NCI-H526 treated with DMSO at 0.1 percent for 48 hours (cell line): ENCODE results near the gene C16orf90.
"Not testable (repeated sequence)": the region's sequence is repeated elsewhere in the genome, so short reads cannot be mapped to it uniquely, and the experiment has no call there.

Experiments
- DNase-seq: peaks from one replicate; lab custom pipeline; 2025; lab: John Stamatoyannopoulos, UW

The C16orf90 gene

GRCh38 chr16:3495176-3495575 is at the start of gene C16orf90:
TSS of gene C16orf90 (minus strand) at chr16:3495489. CDS start at chr16:3495421, 68 bp downstream.
- no peak for DNase-seq

- no peak for DNase-seq
These were observed 47.5 kb upstream of the C16orf90 start for GRCh38 chr16:3542601-3543373.

- DNase-seq, result no peak
These were observed 46.4 kb upstream of the C16orf90 start for GRCh38 chr16:3541527-3542155.

GRCh38 chr16:3538222-3538621 is 42.9 kb upstream of the C16orf90 start:
- no peak for DNase-seq

- DNase-seq, result no peak
These were observed 41.6 kb upstream of the C16orf90 start for GRCh38 chr16:3536851-3537250.

- DNase-seq, result no peak
These were observed 41.0 kb upstream of the C16orf90 start for GRCh38 chr16:3536271-3536731.

- no peak for DNase-seq
These were observed 38.8 kb upstream of the C16orf90 start for GRCh38 chr16:3534126-3534525.

- no peak for DNase-seq
These were observed 37.5 kb upstream of the C16orf90 start for GRCh38 chr16:3532741-3533140.

- no peak for DNase-seq
These were observed 35.2 kb upstream of the C16orf90 start for GRCh38 chr16:3530371-3530914.

GRCh38 chr16:3529175-3529574 is 33.9 kb upstream of the C16orf90 start:
- DNase-seq, result no peak

- DNase-seq, result no peak
These were observed 33.1 kb upstream of the C16orf90 start for GRCh38 chr16:3528406-3528805.

GRCh38 chr16:3527216-3527829 is 32.0 kb upstream of the C16orf90 start:
- not testable (repeated sequence) for DNase-seq

GRCh38 chr16:3525951-3526350 is 30.7 kb upstream of the C16orf90 start:
- no peak for DNase-seq

- DNase-seq, result no peak
These were observed 28.0 kb upstream of the C16orf90 start for GRCh38 chr16:3523281-3523680.

GRCh38 chr16:3520841-3521240 is 25.6 kb upstream of the C16orf90 start:
- no peak for DNase-seq

GRCh38 chr16:3520413-3520812 is 25.1 kb upstream of the C16orf90 start:
- DNase-seq, result no peak

- DNase-seq, result no peak
These were observed 24.3 kb upstream of the C16orf90 start for GRCh38 chr16:3519581-3519980.

- no peak for DNase-seq
These were observed 23.7 kb upstream of the C16orf90 start for GRCh38 chr16:3518986-3519348.

GRCh38 chr16:3518292-3518985 is 23.1 kb upstream of the C16orf90 start:
- DNase-seq, result no peak

- DNase-seq, result no peak
These were observed 20.6 kb upstream of the C16orf90 start for GRCh38 chr16:3515897-3516296.

- no peak for DNase-seq
These were observed 19.3 kb upstream of the C16orf90 start for GRCh38 chr16:3514621-3515020.

GRCh38 chr16:3513892-3514583 is 18.7 kb upstream of the C16orf90 start:
- no peak for DNase-seq
